Bronchial epithelial cell (primary cell): ENCODE measurements around the gene STAT6. TPM values are rescaled to one million over a fixed set of nuclear protein-coding genes. Genes with fewer than 3 reads are reported as not detected.

ENCODE experiments used
- DNase-seq: peaks from one replicate; pipeline ENCODE4 v3.0.0-alpha.2; 2010; ENCODE audit warnings: low read depth
- FAIRE-seq: peaks from 2 replicates; lab custom pipeline; 2011; peaks lifted over from hg19 to GRCh38; lab: Jason Lieb, UNC
- H3K27me3 ChIP-seq: 2 replicates; pipeline ENCODE4 v1.5.1; 2011; ENCODE audit warnings: low read length; ENCODE audit not compliant: control insufficient read depth, insufficient read depth
- H3K36me3 ChIP-seq: 2 replicates; pipeline ENCODE4 v1.5.1; 2011; ENCODE audit warnings: low read length; ENCODE audit not compliant: control insufficient read depth, insufficient read depth
- H3K4me3 ChIP-seq: 2 replicates; pipeline ENCODE4 v1.5.1; 2011; ENCODE audit warnings: mild to moderate bottlenecking, low read depth, low read length, control low read depth
- total RNA-seq: library from RNA; depleted of rRNA; stranded (reverse); fragments of >200 nt; gene quantifications from 2 replicates; pipeline ENCODE4 v1.2.1, GENCODE V29; 2014
- TF ChIP-seq, protein P1 (sequence below): IDR thresholded peaks from 2 replicates; pipeline ENCODE4 v1.5.1; 2011; ENCODE audit warnings: mild to moderate bottlenecking, moderate library complexity, low read length, control low read depth, inconsistent platforms; ENCODE audit not compliant: insufficient read depth, severe bottlenecking

Gene STAT6
- total RNA-seq, 1 donor from 2014 or later: 30.8 TPM

DNA sequence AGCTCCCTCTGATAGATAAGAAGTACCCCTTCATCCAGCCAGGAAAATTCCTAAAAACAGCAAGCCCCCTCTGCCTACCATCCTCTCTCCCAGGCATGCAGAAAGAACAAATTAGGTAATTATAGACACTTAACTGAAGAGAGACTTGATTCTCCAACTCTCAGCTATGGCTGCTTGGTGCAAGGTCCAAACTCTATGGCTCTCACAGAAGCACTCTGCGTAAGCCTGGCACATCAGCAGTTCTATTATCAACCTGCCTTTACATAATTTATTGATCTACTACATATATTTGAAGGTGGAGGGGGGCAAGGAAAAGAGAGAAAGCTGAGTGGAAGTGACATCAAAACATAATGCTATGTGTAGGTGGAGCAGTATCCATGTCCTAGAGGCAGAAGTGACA, 60.2 kb downstream of the STAT6 start:
- no peak for DNase-seq
- H3K4me3 ChIP-seq: no peak overlapping the region
- H3K27me3 ChIP-seq: peaks cover 5% of the 10 kb centered on the region
- H3K36me3 ChIP-seq: no peaks in the 10 kb centered on the region
- no peak for FAIRE-seq
- TF ChIP-seq, protein P1, sequence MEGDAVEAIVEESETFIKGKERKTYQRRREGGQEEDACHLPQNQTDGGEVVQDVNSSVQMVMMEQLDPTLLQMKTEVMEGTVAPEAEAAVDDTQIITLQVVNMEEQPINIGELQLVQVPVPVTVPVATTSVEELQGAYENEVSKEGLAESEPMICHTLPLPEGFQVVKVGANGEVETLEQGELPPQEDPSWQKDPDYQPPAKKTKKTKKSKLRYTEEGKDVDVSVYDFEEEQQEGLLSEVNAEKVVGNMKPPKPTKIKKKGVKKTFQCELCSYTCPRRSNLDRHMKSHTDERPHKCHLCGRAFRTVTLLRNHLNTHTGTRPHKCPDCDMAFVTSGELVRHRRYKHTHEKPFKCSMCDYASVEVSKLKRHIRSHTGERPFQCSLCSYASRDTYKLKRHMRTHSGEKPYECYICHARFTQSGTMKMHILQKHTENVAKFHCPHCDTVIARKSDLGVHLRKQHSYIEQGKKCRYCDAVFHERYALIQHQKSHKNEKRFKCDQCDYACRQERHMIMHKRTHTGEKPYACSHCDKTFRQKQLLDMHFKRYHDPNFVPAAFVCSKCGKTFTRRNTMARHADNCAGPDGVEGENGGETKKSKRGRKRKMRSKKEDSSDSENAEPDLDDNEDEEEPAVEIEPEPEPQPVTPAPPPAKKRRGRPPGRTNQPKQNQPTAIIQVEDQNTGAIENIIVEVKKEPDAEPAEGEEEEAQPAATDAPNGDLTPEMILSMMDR: no peak

DNA sequence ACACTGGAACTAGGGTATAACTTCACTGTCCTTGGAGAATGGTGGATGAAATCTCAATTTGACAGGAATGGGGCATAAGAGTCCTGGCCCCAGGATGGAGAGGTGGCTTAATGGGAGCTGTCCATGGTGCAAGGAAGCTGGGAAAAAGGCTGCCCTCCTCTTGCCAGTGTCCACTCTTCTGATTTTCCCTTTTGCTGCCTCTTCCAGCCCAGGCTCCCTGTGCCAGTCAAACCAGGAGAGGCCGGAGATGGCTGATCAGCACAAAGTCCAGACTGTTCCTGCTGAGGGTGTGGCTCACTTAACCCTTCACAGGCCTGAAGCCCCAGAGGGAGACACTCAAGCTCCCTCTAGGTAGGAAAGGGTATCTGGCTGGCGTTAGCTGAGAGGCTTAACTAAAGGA, 61.3 kb downstream of the STAT6 start, which contains the start of gene MYO1A:
Gene MYO1A (minus strand): TSS at position 240 of the 400 bp plus-strand sequence. CDS start 1,806 bp downstream, outside the sequence.
- H3K36me3 ChIP-seq: no peaks in the 10 kb centered on the region
- peaks cover 5% of the 10 kb centered on the region for H3K27me3 ChIP-seq
- no peak for DNase-seq
- TF ChIP-seq, protein P1: no peak
- H3K4me3 ChIP-seq: no peak within 1 kb of the TSS
- no peak for FAIRE-seq

DNA sequence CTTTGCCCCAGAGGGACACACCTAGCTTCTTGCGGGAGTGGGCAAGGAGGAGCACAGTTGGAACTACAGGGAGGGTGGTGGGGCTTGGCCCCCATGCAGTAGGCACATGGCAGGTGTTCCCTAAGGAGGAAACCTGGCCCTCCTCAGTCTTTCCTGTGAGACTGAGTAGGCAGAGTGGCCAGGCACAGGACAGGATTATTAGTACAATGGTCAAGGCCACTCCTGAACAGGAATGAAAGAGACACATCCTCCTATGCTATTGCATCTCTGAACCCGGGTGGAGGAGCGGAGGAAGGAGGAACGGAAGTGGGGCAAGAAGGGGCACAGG, 62.1 kb downstream of the STAT6 start:
- no peaks in the 10 kb centered on the region for H3K36me3 ChIP-seq
- H3K4me3 ChIP-seq: no peak overlapping the region
- FAIRE-seq (no peak), DNase-seq (no peak)
- H3K27me3 ChIP-seq: peaks cover 5% of the 10 kb centered on the region
- TF ChIP-seq, protein P1: no peak

DNA sequence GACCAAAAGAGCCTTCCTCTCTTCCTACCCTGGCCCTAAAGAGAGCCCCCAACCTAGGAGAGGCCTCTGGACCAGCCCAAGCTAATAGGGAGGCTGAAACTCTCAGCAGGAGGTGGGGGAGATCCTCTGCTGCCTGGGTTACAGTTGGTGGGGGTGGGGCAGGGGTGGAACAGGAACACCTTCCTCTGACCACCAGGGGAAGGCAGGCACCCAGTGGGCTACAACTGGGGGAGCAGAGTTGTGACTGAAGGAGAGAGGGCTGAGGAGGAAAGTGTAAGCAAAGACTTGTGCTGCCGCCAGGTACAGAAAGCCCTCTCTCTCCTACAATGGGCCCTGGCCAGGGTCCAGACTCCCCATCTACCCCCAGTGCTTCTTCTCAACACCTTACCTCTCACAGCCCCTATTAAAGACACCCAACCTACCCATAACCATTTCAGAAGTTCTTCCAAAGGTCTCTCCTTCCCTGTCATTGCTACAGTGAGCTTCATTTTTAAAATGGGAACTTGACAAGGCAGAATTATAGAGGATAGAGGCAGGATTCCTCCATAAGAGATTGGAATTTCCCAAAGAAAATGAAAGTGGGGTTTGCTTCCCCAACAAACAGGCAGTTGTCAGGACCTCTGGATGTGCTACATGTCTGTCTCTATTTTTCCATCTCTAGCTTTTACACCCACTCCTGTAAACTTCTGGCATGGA, 62.6 kb downstream of the STAT6 start:
- FAIRE-seq (no peak), DNase-seq (no peak)
- Histone ChIP-seq H3K4me3 (no peak overlapping the region), H3K36me3 (no peaks in the 10 kb centered on the region), H3K27me3 (peaks cover 5% of the 10 kb centered on the region)
- TF ChIP-seq, protein P1: no peak

DNA sequence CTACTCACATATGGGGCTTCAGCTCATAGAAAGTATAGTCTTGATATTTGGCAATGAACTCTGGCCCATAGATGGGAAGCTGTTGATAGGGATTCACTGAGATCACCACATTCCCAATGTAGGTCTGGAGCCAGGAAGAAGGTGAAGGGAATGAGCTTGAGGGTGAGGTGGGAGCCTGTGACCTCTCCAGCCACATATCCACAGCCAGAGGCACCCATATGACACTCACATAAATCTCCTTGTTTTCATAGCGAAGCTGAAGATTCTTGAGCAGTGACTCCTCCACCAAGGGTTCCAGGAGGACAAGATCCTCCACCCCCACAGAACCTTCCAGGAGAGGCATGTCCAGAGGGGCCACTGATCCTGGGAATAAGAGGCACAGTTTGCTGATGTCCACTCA, 63.2 kb downstream of the STAT6 start:
- DNase-seq: no peak
- H3K27me3 ChIP-seq: peaks cover 5% of the 10 kb centered on the region

More for the DNA sequence above, 63.2 kb downstream of the STAT6 start:
- no peak for FAIRE-seq
- TF ChIP-seq, protein P1: no peak
- H3K36me3 ChIP-seq: no peaks in the 10 kb centered on the region
- no peak overlapping the region for H3K4me3 ChIP-seq
